Muscle of leg (tissue), 16 donors: ENCODE results near the gene NAA16. TPM values are rescaled to one million over a fixed set of nuclear protein-coding genes. Genes with fewer than 3 reads are reported as not detected.
"Not testable (repeated sequence)": the region's sequence is repeated elsewhere in the genome, so short reads cannot be mapped to it uniquely, and the experiment has no call there.

Experiments used
- DNase-seq: peaks from one replicate; pipeline ENCODE4 v3.0.0; 2013
- H3K27ac ChIP-seq: one replicate; pipeline ENCODE4 v1.5.1; 2013; ENCODE audit warnings: mild to moderate bottlenecking, low read length, control low read depth
- H3K27me3 ChIP-seq: one replicate; pipeline ENCODE4 v1.6.1; 2013; ENCODE audit warnings: low read length; ENCODE audit not compliant: control insufficient read depth, insufficient read depth
- H3K36me3 ChIP-seq: one replicate; pipeline ENCODE4 v1.6.1; 2013; ENCODE audit warnings: low read length; ENCODE audit not compliant: control insufficient read depth, insufficient read depth
- H3K4me1 ChIP-seq: one replicate; pipeline ENCODE4 v1.6.1; 2013; ENCODE audit warnings: low read length; ENCODE audit not compliant: control insufficient read depth, insufficient read depth
- H3K4me3 ChIP-seq: one replicate; pipeline ENCODE4 v1.5.1; 2013; ENCODE audit warnings: low read length, control low read depth
- H3K9me3 ChIP-seq: replicated peaks from 2 replicates; pipeline ENCODE4 v1.6.1; 2013; ENCODE audit warnings: low read depth, low read length; ENCODE audit not compliant: control insufficient read depth
- WGBS: methylation state at CpG from one replicate; pipeline ENCODE4 v1.1.5; 2013; ENCODE audit warnings: missing lambda C conversion rate; ENCODE audit not compliant: insufficient coverage; 5-methylcytosine and 5-hydroxymethylcytosine counted together
- long read RNA-seq, 11 donors: transcript quantifications; one replicate each; lab custom pipeline, GENCODE V29; 2026
- polyA plus RNA-seq, 8 donors: library from polyadenylated mRNA; unstranded; fragments of 120-200 nt; gene quantifications; one replicate each; pipeline versions ENCODE4 v1.2.1 to v1.2.3, GENCODE V29; 2013; ENCODE audit warnings: inconsistent platforms in 1 of 8, low replicate concordance in 1 of 8; ENCODE audit not compliant: insufficient read length in 8 of 8, insufficient read depth in 1 of 8
- total RNA-seq: library from RNA; stranded (reverse); fragments of 120-200 nt; gene quantifications from one replicate; pipeline ENCODE4 v1.2.4, GENCODE V29; 2013

NAA16 gene
- total RNA-seq: 16.2 TPM
- 10 to 100 TPM; 12.2 to 27.1 (median 16.7) TPM for polyA plus RNA-seq
- long read RNA-seq, donor 1, partial matches to known transcripts: 0 of 1 reads
- long read RNA-seq, donor 1, other reads (novel, unspliced or antisense): 0 of 1 reads
- long read RNA-seq, donor 2: 0 reads
- long read RNA-seq, donor 3, partial matches to known transcripts: 0 of 4 reads
- long read RNA-seq, donor 3, other reads (novel, unspliced or antisense): 0 of 4 reads
- long read RNA-seq, donor 4: 0 reads
- long read RNA-seq, donor 5: 0 reads
- long read RNA-seq, donor 6, partial matches to known transcripts: 5 of 5 reads
- long read RNA-seq, donor 6, other reads (novel, unspliced or antisense): 0 of 5 reads
- long read RNA-seq, donor 7, partial matches to known transcripts: 0 of 1 reads
- long read RNA-seq, donor 7, other reads (novel, unspliced or antisense): 0 of 1 reads
- long read RNA-seq, donor 8: 0 reads
- long read RNA-seq, donor 9: 0 reads
- long read RNA-seq, donor 10: 0 reads
- long read RNA-seq, donor 11, full-length matches to known transcripts: 4 of 4 reads
- long read RNA-seq, donor 11, partial matches to known transcripts: 0 of 4 reads
- long read RNA-seq, donor 11, other reads (novel, unspliced or antisense): 0 of 4 reads

DNA sequence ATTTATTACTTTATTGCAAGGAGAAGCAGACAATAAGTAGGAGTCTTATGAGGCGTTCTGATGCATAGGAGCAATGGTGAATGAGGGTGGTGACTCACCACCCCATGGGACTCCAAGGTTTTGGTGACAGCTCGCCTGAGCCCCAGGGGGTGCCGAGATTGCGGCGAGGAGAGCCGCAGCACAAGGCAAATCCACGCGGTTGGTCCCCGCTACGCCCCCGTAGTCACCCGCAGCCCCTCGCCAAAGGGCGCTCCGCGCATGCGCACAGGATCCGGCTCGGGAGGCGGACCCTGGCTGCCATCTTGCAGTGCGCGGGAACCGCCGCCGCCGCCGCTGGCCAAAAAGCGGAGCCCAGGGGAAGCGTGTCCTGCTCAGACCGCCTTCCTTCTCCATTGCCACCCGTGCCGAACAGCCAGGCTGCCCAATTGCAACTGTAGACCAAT, at the start of gene NAA16:
NAA16 (plus strand) TSS at position 305 of the 443 bp plus-strand sequence. CDS start 262 bp downstream, outside the sequence.
- Histone ChIP-seq H3K27me3 (no peaks in the 10 kb centered on the region), H3K4me1 (peaks cover 4% of the 10 kb centered on the region), H3K4me3 (peak within 1 kb of the TSS; percentile 97), H3K36me3 (no peaks in the 10 kb centered on the region), H3K27ac (peak within 1 kb of the TSS; percentile 98), H3K9me3 (no peaks in the 10 kb centered on the region)
- WGBS: under 1% methylated on average over 32 of the region's 32 CpGs
- peak; percentile 96 for DNase-seq

DNA sequence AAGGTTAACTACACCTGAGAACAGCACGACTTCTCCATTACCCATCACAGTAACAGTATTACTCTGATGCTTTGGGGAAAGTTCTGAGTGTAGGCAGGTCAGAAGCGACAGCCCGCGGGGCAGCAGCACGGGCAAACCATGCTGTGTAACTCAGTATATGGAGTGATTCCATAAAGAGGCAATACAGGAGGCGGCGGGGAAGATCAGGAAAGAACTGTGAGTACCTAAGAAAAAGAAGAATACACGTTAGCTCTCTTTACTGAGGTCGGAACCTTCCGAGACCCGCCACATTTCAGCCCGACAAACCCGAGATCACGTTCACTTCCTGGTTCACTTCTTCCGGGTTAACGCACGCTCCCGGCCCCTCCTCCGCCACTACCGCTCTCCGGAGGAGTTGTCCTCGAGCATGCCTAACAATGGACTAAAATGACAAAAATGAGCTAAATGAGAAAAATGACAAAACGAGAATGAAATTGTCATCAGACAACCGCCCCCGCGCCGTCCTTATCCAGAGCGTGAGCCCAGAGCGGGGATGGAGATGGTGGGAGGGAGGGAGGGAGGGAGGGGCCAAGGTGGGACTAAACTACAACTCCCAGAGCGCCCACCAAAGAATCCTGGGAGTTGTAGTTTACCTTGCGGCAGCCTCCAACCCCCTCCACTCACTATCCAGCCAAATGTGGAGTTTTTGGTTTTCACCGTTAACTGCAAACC, 47.7 kb upstream of the NAA16 start, which contains the start of gene MTRF1:
MTRF1 (minus strand) TSS at position 316 of the 711 bp plus-strand sequence. CDS start 2,669 bp downstream, outside the sequence.
- WGBS: 0% methylated on average over 14 of the region's 32 CpGs
- DNase-seq: peak; percentile 94
- H3K9me3 ChIP-seq: peaks cover 9% of the 10 kb centered on the region
- H3K27me3 ChIP-seq: no peaks in the 10 kb centered on the region
- H3K36me3 ChIP-seq: peaks cover 13% of the 10 kb centered on the region
- H3K27ac ChIP-seq: peak within 1 kb of the TSS; percentile 60
- peaks cover 2% of the 10 kb centered on the region for H3K4me1 ChIP-seq
- H3K4me3 ChIP-seq: peak within 1 kb of the TSS; percentile 65

DNA sequence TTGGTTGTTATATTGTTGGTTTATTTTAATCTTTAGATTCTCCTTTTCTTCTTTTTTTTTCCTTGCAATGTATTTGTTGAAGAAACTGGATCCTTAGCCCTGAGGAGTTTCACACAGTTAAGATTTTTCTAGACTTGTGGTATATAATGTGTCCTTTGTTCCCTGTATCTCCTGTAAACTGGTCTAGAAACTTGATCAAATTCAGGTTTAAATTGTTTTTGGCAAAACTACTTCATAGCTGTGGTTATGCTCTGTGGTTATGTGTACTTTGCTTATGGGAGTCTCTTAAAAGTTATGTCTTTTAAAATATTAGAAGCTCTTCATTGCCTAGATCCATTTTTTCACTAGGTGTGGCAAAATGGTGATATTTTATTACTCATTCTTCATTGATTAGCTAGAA, 44.0 kb upstream of the NAA16 start:
- H3K9me3 ChIP-seq: peaks cover 17% of the 10 kb centered on the region
- no peak overlapping the region for H3K4me3 ChIP-seq
- DNase-seq: no peak
- H3K27me3 ChIP-seq: no peaks in the 10 kb centered on the region
- H3K4me1 ChIP-seq: peaks cover 2% of the 10 kb centered on the region
- H3K36me3 ChIP-seq: no peaks in the 10 kb centered on the region
- H3K27ac ChIP-seq: no peak overlapping the region

GRCh38 chr13:41268764-41269163, 42.3 kb upstream of the NAA16 start:
- WGBS: no CpG with 5 or more reads among the region's 1 CpG
- DNase-seq: peak; percentile 5
- H3K9me3 ChIP-seq: peaks cover 17% of the 10 kb centered on the region
- H3K27me3 ChIP-seq: no peaks in the 10 kb centered on the region
- H3K4me3 ChIP-seq: no peak overlapping the region
- H3K27ac ChIP-seq: no peak overlapping the region
- H3K36me3 ChIP-seq: no peaks in the 10 kb centered on the region
- no peaks in the 10 kb centered on the region for H3K4me1 ChIP-seq

GRCh38 chr13:41271456-41272285, 39.4 kb upstream of the NAA16 start:
- DNase-seq: no peak
- H3K4me1 ChIP-seq: no peaks in the 10 kb centered on the region

GRCh38 chr13:41273831-41274441, 37.1 kb upstream of the NAA16 start:
- Histone ChIP-seq H3K27me3 (no peaks in the 10 kb centered on the region), H3K36me3 (no peaks in the 10 kb centered on the region), H3K4me3 (no peak overlapping the region), H3K27ac (no peak overlapping the region), H3K9me3 (peaks cover 6% of the 10 kb centered on the region), H3K4me1 (no peaks in the 10 kb centered on the region)
- no peak for DNase-seq
- WGBS: 100% methylated on average over 1 of the region's 3 CpGs

More at GRCh38 chr13:41271456-41272285, 39.4 kb upstream of the NAA16 start:
- WGBS: 100% methylated on average over 2 of the region's 6 CpGs
- no peak overlapping the region for H3K27ac ChIP-seq
- H3K27me3 ChIP-seq: no peaks in the 10 kb centered on the region
- no peaks in the 10 kb centered on the region for H3K36me3 ChIP-seq
- no peak overlapping the region for H3K4me3 ChIP-seq
- H3K9me3 ChIP-seq: peaks cover 15% of the 10 kb centered on the region

GRCh38 chr13:41274881-41275280, 36.2 kb upstream of the NAA16 start:
- WGBS: 100% methylated on average over 1 of the region's 11 CpGs
- Histone ChIP-seq H3K4me1 (no peaks in the 10 kb centered on the region), H3K36me3 (no peaks in the 10 kb centered on the region), H3K27me3 (no peaks in the 10 kb centered on the region), H3K27ac (no peak overlapping the region), H3K9me3 (no peaks in the 10 kb centered on the region), H3K4me3 (no peak overlapping the region)
- no peak for DNase-seq

DNA sequence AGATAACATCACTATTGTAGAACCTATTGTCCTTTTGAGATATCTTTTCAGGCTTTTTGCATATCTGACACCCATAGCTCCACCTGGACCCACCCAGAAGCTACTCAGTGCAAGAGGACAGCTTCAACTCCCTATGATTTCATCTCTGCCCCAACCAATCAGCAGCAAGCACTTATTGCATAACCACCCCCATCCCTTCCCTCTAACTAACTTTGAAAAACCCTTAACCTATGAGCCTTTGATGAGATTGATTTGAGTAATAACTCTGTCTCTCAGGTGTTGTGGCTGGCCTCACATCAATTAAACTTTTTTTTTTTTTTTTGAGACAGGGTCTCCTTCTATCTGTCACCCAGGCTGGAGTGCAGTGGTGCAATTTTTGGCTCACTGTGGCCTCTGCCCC, 34.2 kb upstream of the NAA16 start:
- Histone ChIP-seq H3K4me3 (no peak overlapping the region), H3K36me3 (no peaks in the 10 kb centered on the region), H3K9me3 (no peaks in the 10 kb centered on the region), H3K27ac (no peak overlapping the region), H3K4me1 (no peaks in the 10 kb centered on the region), H3K27me3 (no peaks in the 10 kb centered on the region)
- DNase-seq: no peak

- DNase-seq, H3K4me3 ChIP-seq, H3K9me3 ChIP-seq, H3K27me3 ChIP-seq, H3K36me3 ChIP-seq, H3K4me1 ChIP-seq, H3K27ac ChIP-seq: not testable (repeated sequence)
- WGBS: 42% methylated on average over 2 of the region's 2 CpGs
Measured at GRCh38 chr13:41279156-41279555, 31.9 kb upstream of the NAA16 start.
